ENCODE results near the gene NEURL1B.

GRCh38 chr5:172672681-172673080, 31.6 kb downstream of the NEURL1B start:
- no peak for TF ChIP-seq EZH2 (IDR thresholded peaks at IDR 0.05; ENCODE audit: insufficient read depth, poor library complexity, severe bottlenecking)
- no peak for TF ChIP-seq EZH2phosphoT487 (IDR thresholded peaks at IDR 0.05; ENCODE audit: insufficient read depth, low read depth)
